ENCODE data around the gene AMPH. TPM values are rescaled to one million over a fixed set of nuclear protein-coding genes. Genes with fewer than 3 reads are reported as not detected.

The AMPH gene
- total RNA-seq, 1 experiment from 2014 or later = not detected

- peaks cover 13% of the 10 kb centered on the region; the same call in 1 of the 2 replicates for H3K27me3 ChIP-seq (ENCODE audit: low read length)
- H3K4me3 ChIP-seq (ENCODE audit: low read length) = no peak overlapping the region
- no peak overlapping the region for H3K27ac ChIP-seq (ENCODE audit: low read length)
- no peak for DNase-seq
- CTCF ChIA-PET = no interaction called here
- TF ChIP-seq, protein P1, sequence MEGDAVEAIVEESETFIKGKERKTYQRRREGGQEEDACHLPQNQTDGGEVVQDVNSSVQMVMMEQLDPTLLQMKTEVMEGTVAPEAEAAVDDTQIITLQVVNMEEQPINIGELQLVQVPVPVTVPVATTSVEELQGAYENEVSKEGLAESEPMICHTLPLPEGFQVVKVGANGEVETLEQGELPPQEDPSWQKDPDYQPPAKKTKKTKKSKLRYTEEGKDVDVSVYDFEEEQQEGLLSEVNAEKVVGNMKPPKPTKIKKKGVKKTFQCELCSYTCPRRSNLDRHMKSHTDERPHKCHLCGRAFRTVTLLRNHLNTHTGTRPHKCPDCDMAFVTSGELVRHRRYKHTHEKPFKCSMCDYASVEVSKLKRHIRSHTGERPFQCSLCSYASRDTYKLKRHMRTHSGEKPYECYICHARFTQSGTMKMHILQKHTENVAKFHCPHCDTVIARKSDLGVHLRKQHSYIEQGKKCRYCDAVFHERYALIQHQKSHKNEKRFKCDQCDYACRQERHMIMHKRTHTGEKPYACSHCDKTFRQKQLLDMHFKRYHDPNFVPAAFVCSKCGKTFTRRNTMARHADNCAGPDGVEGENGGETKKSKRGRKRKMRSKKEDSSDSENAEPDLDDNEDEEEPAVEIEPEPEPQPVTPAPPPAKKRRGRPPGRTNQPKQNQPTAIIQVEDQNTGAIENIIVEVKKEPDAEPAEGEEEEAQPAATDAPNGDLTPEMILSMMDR (conservative IDR thresholded peaks at IDR 0.05; ENCODE audit: low read depth, low read length) = no peak
- TF ChIP-seq EZH2 (IDR thresholded peaks at IDR 0.05; ENCODE audit: low read length, unreplicated experiment) (no peak), EZH2phosphoT487 (IDR thresholded peaks at IDR 0.05; ENCODE audit: borderline replicate concordance, low read length) (no peak)
- no peaks in the 10 kb centered on the region for H3K79me2 ChIP-seq (ENCODE audit: low read length)
- ATAC-seq = no peak
- POLR2A ChIA-PET (ENCODE audit: unreplicated experiment) = no interaction called here
- H3K4me1 ChIP-seq (ENCODE audit: insufficient read depth, low read length) = no peaks in the 10 kb centered on the region
- H3K9me2 ChIP-seq (replicated peaks; ENCODE audit: low read length) = no peaks in the 10 kb centered on the region
- H3K9me3 ChIP-seq (ENCODE audit: low read length) = no peaks in the 10 kb centered on the region
- BruUV-seq (replicated peaks) = no TSS peak
- H3K9ac ChIP-seq (ENCODE audit: low read length) = no peak overlapping the region
- intact Hi-C loops (cut with micrococcal nuclease) = no loop called here
- no peaks in the 10 kb centered on the region for H3K36me3 ChIP-seq (ENCODE audit: low read depth, low read length)
- no peaks in the 10 kb centered on the region for H4K20me1 ChIP-seq (ENCODE audit: low read length)
- H2AFZ ChIP-seq (ENCODE audit: low read length) = no peak overlapping the region
- no peaks in the 10 kb centered on the region for H3F3A ChIP-seq (ENCODE audit: low read length, unreplicated experiment)
- H3K4me2 ChIP-seq (ENCODE audit: low read length) = no peak overlapping the region
Observed at GRCh38 chr7:38655833-38656774, 24.9 kb upstream of the AMPH start.

- no TSS peak for BruUV-seq (replicated peaks)
Observed at GRCh38 chr7:38637957-38638356, 6.8 kb upstream of the AMPH start.

DNA sequence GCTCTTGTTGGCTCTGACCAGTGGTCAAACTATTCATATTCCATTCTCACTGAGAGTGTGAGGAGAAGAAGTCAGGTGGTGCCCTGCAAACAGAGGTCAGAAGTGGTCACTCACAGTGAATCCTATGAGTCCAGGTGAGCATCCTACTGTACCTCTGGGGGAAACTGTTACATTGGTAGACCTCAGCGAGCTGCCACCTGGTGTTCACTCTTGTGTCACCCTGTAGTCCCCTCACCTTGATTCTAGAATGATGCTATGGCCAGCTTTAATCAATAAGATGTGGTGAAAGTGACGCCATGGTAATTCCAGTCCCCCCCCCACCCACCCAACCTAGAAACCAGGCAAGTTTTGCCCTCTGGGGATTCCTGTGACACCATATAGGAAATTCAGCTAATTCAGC is 1.2 kb upstream of the AMPH start:
- no TSS peak for BruUV-seq (replicated peaks)
- Histone ChIP-seq H3K4me3 (ENCODE audit: low read length) (no peak overlapping the region), H3K27ac (ENCODE audit: low read length) (no peak overlapping the region), H3K9me2 (replicated peaks; ENCODE audit: low read length) (no peaks in the 10 kb centered on the region), H3K4me1 (ENCODE audit: insufficient read depth, low read length) (no peaks in the 10 kb centered on the region), H3K9ac (ENCODE audit: low read length) (no peak overlapping the region), H3F3A (ENCODE audit: low read length, unreplicated experiment) (no peaks in the 10 kb centered on the region), H3K9me3 (ENCODE audit: low read length) (no peaks in the 10 kb centered on the region), H3K36me3 (ENCODE audit: low read depth, low read length) (no peaks in the 10 kb centered on the region), H3K4me2 (ENCODE audit: low read length) (no peak overlapping the region), H3K27me3 (ENCODE audit: low read length) (peaks cover 62% of the 10 kb centered on the region), H3K79me2 (ENCODE audit: low read length) (no peaks in the 10 kb centered on the region), H2AFZ (ENCODE audit: low read length) (no peak overlapping the region), H4K20me1 (ENCODE audit: low read length) (no peaks in the 10 kb centered on the region)
- ChIA-PET CTCF (no interaction called here), POLR2A (ENCODE audit: unreplicated experiment) (no interaction called here)
- ATAC-seq (no peak), DNase-seq (no peak)
- intact Hi-C loops (cut with micrococcal nuclease) = no loop called here
- TF ChIP-seq, protein P1 (conservative IDR thresholded peaks at IDR 0.05; ENCODE audit: low read depth, low read length) = no peak; the same call in 1 of the 2 replicates
- TF ChIP-seq EZH2 (IDR thresholded peaks at IDR 0.05; ENCODE audit: low read length, unreplicated experiment) = no peak
- TF ChIP-seq EZH2phosphoT487 (IDR thresholded peaks at IDR 0.05; ENCODE audit: borderline replicate concordance, low read length) = no peak

More at GRCh38 chr7:38637957-38638356, 6.8 kb upstream of the AMPH start:
- no peak for DNase-seq
- no peak overlapping the region for H3K4me2 ChIP-seq (ENCODE audit: low read length)
- intact Hi-C loops (cut with micrococcal nuclease) = no loop called here
- H3K4me3 ChIP-seq (ENCODE audit: low read length) = no peak overlapping the region
- TF ChIP-seq EZH2 (IDR thresholded peaks at IDR 0.05; ENCODE audit: low read length, unreplicated experiment) (no peak), EZH2phosphoT487 (IDR thresholded peaks at IDR 0.05; ENCODE audit: borderline replicate concordance, low read length) (no peak)
- no peak overlapping the region for H2AFZ ChIP-seq (ENCODE audit: low read length)
- H3F3A ChIP-seq (ENCODE audit: low read length, unreplicated experiment) = no peaks in the 10 kb centered on the region
- no peak overlapping the region for H3K27ac ChIP-seq (ENCODE audit: low read length)
- H4K20me1 ChIP-seq (ENCODE audit: low read length) = no peaks in the 10 kb centered on the region
- ATAC-seq = no peak
- H3K9me3 ChIP-seq (ENCODE audit: low read length) = no peaks in the 10 kb centered on the region
- H3K9me2 ChIP-seq (replicated peaks; ENCODE audit: low read length) = no peaks in the 10 kb centered on the region
- H3K27me3 ChIP-seq (ENCODE audit: low read length) = peaks cover 25% of the 10 kb centered on the region
- H3K36me3 ChIP-seq (ENCODE audit: low read depth, low read length) = no peaks in the 10 kb centered on the region
- no peak overlapping the region for H3K9ac ChIP-seq (ENCODE audit: low read length)
- H3K4me1 ChIP-seq (ENCODE audit: insufficient read depth, low read length) = no peaks in the 10 kb centered on the region
- POLR2A ChIA-PET (ENCODE audit: unreplicated experiment) = no interaction called here
- CTCF ChIA-PET = no interaction called here
- no peaks in the 10 kb centered on the region for H3K79me2 ChIP-seq (ENCODE audit: low read length)
